Type B pancreatic cell (in vitro differentiated cells): ENCODE results near the gene THRB. TPM values are rescaled to one million over a fixed set of nuclear protein-coding genes. Genes with fewer than 3 reads are reported as not detected.

Source experiments
- DNase-seq: peaks from one replicate; pipeline ENCODE4 v3.0.0; 2021; ENCODE audit warnings: mixed read lengths; ENCODE audit not compliant: unreplicated experiment; ENCODE audit errors: extremely low spot score
- H3K27ac Mint-ChIP-seq: 2 replicates; pipeline ENCODE4 v1.8.0; 2021; ENCODE audit warnings: mild to moderate bottlenecking, mixed read lengths
- H3K27me3 Mint-ChIP-seq: 2 replicates; pipeline ENCODE4 v1.8.0; 2021; ENCODE audit warnings: mixed read lengths
- H3K36me3 Mint-ChIP-seq: 2 replicates; pipeline ENCODE4 v1.8.0; 2021; ENCODE audit warnings: mixed read lengths
- H3K4me1 Mint-ChIP-seq: one replicate; pipeline ENCODE4 v1.8.0; 2021; ENCODE audit warnings: mixed read lengths; ENCODE audit not compliant: unreplicated experiment
- H3K4me3 Mint-ChIP-seq: 2 replicates; pipeline ENCODE4 v1.8.0; 2021; ENCODE audit warnings: mild to moderate bottlenecking, mixed read lengths
- H3K9me3 Mint-ChIP-seq: 2 replicates; pipeline ENCODE4 v1.8.0; 2021; ENCODE audit warnings: mixed read lengths
- total RNA-seq: library from RNA; stranded (reverse); gene quantifications from 2 replicates; pipeline ENCODE4 v1.2.1, GENCODE V29; 2021; ENCODE audit warnings: low replicate concordance
- TF ChIP-seq, protein P1 (sequence below): fragments of 200-600 bp; sonication (generic); conservative IDR thresholded peaks from 2 replicates; pipeline ENCODE4 v1.5.0; 2021; ENCODE audit warnings: antibody characterized with exemption, mild to moderate bottlenecking

Gene THRB
- total RNA-seq, 1 donor from 2014 or later: 15.6 TPM

DNA sequence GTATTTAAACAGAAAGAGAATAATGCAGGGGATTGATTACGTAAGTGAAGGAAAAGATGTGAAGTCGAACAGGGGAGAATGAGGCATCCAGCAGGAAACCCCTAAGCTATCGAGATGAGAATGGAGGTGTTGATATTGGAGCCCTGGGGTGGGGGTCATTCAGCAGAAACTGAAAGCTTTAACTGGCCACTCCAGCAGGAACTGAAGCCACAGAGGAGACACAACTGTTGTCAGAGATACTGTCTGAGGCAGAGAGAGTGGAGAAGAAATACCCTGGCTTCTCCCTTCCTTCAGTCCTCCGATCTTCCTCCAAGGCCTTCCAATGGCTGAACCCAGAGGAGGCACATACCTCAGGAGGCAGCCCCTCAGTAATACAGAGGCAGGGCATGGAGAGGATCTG, 152.4 kb downstream of the THRB start:
- Mint-ChIP-seq H3K27ac (no peak overlapping the region), H3K27me3 (no peaks in the 10 kb centered on the region), H3K9me3 (no peaks in the 10 kb centered on the region), H3K4me1 (peaks cover 5% of the 10 kb centered on the region), H3K4me3 (no peak overlapping the region), H3K36me3 (no peaks in the 10 kb centered on the region)
- DNase-seq: no peak
- TF ChIP-seq, protein P1, sequence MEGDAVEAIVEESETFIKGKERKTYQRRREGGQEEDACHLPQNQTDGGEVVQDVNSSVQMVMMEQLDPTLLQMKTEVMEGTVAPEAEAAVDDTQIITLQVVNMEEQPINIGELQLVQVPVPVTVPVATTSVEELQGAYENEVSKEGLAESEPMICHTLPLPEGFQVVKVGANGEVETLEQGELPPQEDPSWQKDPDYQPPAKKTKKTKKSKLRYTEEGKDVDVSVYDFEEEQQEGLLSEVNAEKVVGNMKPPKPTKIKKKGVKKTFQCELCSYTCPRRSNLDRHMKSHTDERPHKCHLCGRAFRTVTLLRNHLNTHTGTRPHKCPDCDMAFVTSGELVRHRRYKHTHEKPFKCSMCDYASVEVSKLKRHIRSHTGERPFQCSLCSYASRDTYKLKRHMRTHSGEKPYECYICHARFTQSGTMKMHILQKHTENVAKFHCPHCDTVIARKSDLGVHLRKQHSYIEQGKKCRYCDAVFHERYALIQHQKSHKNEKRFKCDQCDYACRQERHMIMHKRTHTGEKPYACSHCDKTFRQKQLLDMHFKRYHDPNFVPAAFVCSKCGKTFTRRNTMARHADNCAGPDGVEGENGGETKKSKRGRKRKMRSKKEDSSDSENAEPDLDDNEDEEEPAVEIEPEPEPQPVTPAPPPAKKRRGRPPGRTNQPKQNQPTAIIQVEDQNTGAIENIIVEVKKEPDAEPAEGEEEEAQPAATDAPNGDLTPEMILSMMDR: no peak

DNA sequence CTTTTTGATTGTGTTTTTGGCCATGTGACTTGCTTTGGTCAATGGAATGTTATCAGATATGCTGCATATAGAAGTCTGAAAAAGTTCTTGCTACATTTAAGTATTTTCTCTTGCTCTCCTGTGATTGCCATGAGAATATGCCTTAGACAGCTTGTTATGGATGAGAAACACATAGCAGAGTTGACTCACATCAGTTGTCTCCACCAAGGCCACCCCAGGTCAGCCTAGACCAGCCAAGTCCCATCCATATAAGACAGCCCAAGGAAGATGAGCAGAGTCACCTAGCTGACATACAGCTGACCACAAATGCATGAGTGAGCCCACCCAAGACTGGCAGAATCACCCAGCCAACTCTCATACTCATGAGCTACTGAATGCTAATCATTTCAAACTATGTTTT, 153.0 kb downstream of the THRB start:
- Mint-ChIP-seq H3K4me3 (no peak overlapping the region), H3K27me3 (no peaks in the 10 kb centered on the region), H3K9me3 (no peaks in the 10 kb centered on the region), H3K36me3 (no peaks in the 10 kb centered on the region), H3K27ac (no peak overlapping the region), H3K4me1 (peaks cover 5% of the 10 kb centered on the region)
- TF ChIP-seq, protein P1: no peak
- DNase-seq: no peak

DNA sequence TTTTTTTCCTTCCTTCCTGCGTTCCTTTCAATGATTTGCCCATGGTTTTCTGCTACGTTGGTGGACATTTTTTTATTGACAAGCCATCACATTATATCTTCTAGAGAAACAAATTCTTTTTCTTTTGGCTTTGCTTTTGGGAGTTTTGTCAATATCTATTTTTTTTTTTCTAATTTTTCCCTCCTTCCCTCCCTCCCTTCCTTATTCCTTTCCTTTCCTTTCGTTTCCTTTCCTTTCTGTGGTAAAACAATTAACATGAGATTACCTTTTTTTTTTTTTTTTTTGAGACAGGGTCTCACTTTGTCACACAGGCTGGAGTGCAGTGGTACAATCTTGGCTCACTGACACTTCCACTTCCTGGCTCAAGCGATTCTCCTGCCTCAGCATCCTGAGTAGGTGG, 153.7 kb downstream of the THRB start:
- TF ChIP-seq, protein P1: no peak
- no peaks in the 10 kb centered on the region for H3K27me3 Mint-ChIP-seq
- H3K36me3 Mint-ChIP-seq: no peaks in the 10 kb centered on the region
- no peak overlapping the region for H3K27ac Mint-ChIP-seq
- DNase-seq: no peak
- H3K4me1 Mint-ChIP-seq: peaks cover 5% of the 10 kb centered on the region
- no peaks in the 10 kb centered on the region for H3K9me3 Mint-ChIP-seq
- no peak overlapping the region for H3K4me3 Mint-ChIP-seq

DNA sequence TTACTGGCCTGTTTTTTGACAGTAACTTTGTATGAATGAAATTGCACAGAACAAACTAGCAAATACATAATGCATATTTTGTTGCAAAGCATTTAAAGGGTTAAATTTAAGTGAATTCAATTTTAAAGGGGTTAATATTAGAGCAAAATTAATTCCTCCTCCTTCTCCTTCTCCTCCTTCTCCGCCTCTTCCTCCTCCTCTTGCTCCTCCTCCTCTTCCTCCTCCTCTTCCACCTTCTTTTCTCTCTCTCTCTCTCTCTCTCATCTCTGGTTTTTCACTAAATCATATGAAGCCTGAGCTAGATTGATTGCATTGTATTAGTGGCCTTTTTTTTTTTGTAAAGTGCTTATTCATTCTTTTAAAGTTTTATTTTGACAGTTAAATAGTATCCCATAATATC, 154.5 kb downstream of the THRB start:
- H3K4me3 Mint-ChIP-seq: no peak overlapping the region
- H3K36me3 Mint-ChIP-seq: no peaks in the 10 kb centered on the region
- DNase-seq: no peak
- no peaks in the 10 kb centered on the region for H3K27me3 Mint-ChIP-seq
- H3K27ac Mint-ChIP-seq: no peak overlapping the region
- TF ChIP-seq, protein P1: no peak
- H3K4me1 Mint-ChIP-seq: peaks cover 5% of the 10 kb centered on the region
- no peaks in the 10 kb centered on the region for H3K9me3 Mint-ChIP-seq

DNA sequence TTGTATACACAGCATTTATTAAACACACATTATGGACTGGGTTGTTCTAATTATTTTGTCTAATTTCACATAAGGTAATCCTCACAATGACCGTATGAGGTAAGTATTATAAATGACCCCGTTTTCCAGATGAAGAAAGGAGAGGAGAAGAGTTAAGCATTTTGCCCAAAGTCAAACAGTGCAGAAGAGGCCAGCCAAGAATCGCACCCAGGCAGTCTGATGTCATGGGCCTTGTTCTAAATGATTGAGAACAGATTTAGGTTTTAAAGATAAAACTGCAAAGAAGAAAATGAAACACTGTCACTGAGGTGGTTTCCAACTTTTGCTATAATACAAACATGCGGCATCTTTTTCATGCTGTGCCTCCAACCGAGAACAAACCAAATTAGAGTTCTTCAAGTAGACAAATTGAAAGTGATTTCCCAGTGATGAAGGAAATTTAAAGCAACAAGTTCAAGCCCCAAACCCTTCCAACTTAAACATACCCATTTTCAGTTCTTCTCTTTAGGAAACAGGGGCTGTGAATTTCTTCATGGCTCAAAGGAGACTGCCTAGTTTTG, 155.3 kb downstream of the THRB start:
- Mint-ChIP-seq H3K4me1 (peaks cover 5% of the 10 kb centered on the region), H3K4me3 (no peak overlapping the region), H3K9me3 (no peaks in the 10 kb centered on the region), H3K36me3 (no peaks in the 10 kb centered on the region), H3K27ac (no peak overlapping the region), H3K27me3 (no peaks in the 10 kb centered on the region)
- TF ChIP-seq, protein P1: no peak
- DNase-seq: no peak
